HG03575 (cell line): Measurements from ENCODE around the gene SERPINA9.
"Not testable (repeated sequence)": the region's sequence is repeated elsewhere in the genome, so short reads cannot be mapped to it uniquely, and the experiment has no call there.

Experiments
- ATAC-seq: cut with Tn5 transposase; IDR thresholded peaks from one replicate; pipeline ENCODE4 v1.9.1; 2021; ENCODE audit not compliant: unreplicated experiment, insufficient number of reproducible peaks, low FRiP score; ENCODE audit errors: extremely low read depth

The SERPINA9 gene

GRCh38 chr14:94441531-94442205, 34.3 kb downstream of the SERPINA9 start:
- ATAC-seq = no peak

GRCh38 chr14:94441130-94441529, 34.9 kb downstream of the SERPINA9 start:
- ATAC-seq = no peak

- ATAC-seq = no peak
Measured at GRCh38 chr14:94439453-94440057, 36.4 kb downstream of the SERPINA9 start.

- no peak for ATAC-seq
Measured at GRCh38 chr14:94428610-94429009, 47.4 kb downstream of the SERPINA9 start.

- no peak for ATAC-seq
Measured at GRCh38 chr14:94427016-94427613, 48.9 kb downstream of the SERPINA9 start.

GRCh38 chr14:94426526-94426925, 49.5 kb downstream of the SERPINA9 start:
- no peak for ATAC-seq

- ATAC-seq = no peak
Measured at GRCh38 chr14:94424371-94424770, 51.6 kb downstream of the SERPINA9 start.

GRCh38 chr14:94423453-94424056, 52.4 kb downstream of the SERPINA9 start:
- ATAC-seq = no peak

GRCh38 chr14:94421316-94421715, 54.7 kb downstream of the SERPINA9 start:
- no peak for ATAC-seq

GRCh38 chr14:94417497-94418205, 58.3 kb downstream of the SERPINA9 start:
- ATAC-seq = not testable (repeated sequence)
